ENCODE measurements around the gene ELP4.

- TF ChIP-seq CTCF (conservative IDR thresholded peaks at IDR 0.05; ENCODE audit: low read length) (no peak), EZH2phosphoT487 (IDR thresholded peaks at IDR 0.05; ENCODE audit: borderline replicate concordance) (no peak)
Measured at GRCh38 chr11:31702966-31703365, 193.4 kb downstream of the ELP4 start.
